C4-2B (cell line): ENCODE data around the gene NF2.

ENCODE experiments used
- H3K27ac ChIP-seq: fragments of 450-650 bp; 2 replicates; pipeline ENCODE4 v1.5.1; 2017
- ZFX ChIP-seq: fragments of 450-650 bp; IDR thresholded peaks from 2 replicates; pipeline ENCODE4 v1.6.1; 2017
- TF ChIP-seq, protein P1 (sequence below): fragments of 450-650 bp; conservative IDR thresholded peaks from 2 replicates; pipeline ENCODE4 v1.5.1; 2017; ENCODE audit warnings: mild to moderate bottlenecking

Gene NF2

DNA sequence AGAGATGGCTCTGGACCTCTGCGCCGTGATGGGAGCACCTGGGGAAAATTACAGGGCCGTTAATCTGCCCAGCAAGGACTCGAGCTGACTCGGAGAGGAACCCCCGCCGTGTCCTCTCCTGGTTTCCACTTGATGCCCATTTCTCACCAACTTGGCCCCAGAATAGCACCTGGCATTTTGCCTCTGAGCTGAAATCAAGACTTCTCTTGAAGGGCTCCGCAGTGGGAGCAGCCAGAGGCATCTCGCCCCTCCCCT is 97.4 kb downstream of the NF2 start:
- H3K27ac ChIP-seq: peak overlapping the region; percentile 29
- TF ChIP-seq, protein P1, sequence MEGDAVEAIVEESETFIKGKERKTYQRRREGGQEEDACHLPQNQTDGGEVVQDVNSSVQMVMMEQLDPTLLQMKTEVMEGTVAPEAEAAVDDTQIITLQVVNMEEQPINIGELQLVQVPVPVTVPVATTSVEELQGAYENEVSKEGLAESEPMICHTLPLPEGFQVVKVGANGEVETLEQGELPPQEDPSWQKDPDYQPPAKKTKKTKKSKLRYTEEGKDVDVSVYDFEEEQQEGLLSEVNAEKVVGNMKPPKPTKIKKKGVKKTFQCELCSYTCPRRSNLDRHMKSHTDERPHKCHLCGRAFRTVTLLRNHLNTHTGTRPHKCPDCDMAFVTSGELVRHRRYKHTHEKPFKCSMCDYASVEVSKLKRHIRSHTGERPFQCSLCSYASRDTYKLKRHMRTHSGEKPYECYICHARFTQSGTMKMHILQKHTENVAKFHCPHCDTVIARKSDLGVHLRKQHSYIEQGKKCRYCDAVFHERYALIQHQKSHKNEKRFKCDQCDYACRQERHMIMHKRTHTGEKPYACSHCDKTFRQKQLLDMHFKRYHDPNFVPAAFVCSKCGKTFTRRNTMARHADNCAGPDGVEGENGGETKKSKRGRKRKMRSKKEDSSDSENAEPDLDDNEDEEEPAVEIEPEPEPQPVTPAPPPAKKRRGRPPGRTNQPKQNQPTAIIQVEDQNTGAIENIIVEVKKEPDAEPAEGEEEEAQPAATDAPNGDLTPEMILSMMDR: no peak
- no peak for TF ChIP-seq ZFX

GRCh38 chr22:29701155-29701999 is 97.9 kb downstream of the NF2 start:
- peak overlapping the region; percentile 29 for H3K27ac ChIP-seq
- TF ChIP-seq, protein P1: no peak; the same call in 1 of the 2 replicates
- TF ChIP-seq ZFX: no peak

- H3K27ac ChIP-seq: peak overlapping the region; percentile 29
- TF ChIP-seq, protein P1: no peak
- no peak for TF ChIP-seq ZFX
Measured at GRCh38 chr22:29702000-29702930, 98.8 kb downstream of the NF2 start.

GRCh38 chr22:29702931-29703501 is 99.6 kb downstream of the NF2 start:
- no peak overlapping the region for H3K27ac ChIP-seq

GRCh38 chr22:29703569-29704195 is 100.2 kb downstream of the NF2 start:
- TF ChIP-seq, protein P1: no peak
- TF ChIP-seq ZFX: no peak
- no peak overlapping the region for H3K27ac ChIP-seq

More at GRCh38 chr22:29702931-29703501, 99.6 kb downstream of the NF2 start:
- no peak for TF ChIP-seq ZFX
- TF ChIP-seq, protein P1: no peak

GRCh38 chr22:29704528-29705285 is 101.3 kb downstream of the NF2 start:
- H3K27ac ChIP-seq: no peak overlapping the region
- TF ChIP-seq ZFX: no peak
- TF ChIP-seq, protein P1: no peak
